IPS-18c (cell line): ENCODE measurements around the gene ATOH8.

Experiments used
- H3K4me3 ChIP-seq: 2 replicates; pipeline ENCODE4 v1.7.0; 2013; ENCODE audit warnings: low read depth, mild to moderate bottlenecking, low read length, moderate library complexity; ENCODE audit not compliant: insufficient read depth
- H3K9me3 ChIP-seq: one replicate; pipeline ENCODE4 v1.6.1; 2013; ENCODE audit warnings: mild to moderate bottlenecking, low read length, moderate library complexity; ENCODE audit not compliant: control insufficient read depth, insufficient read depth

ATOH8 gene

DNA sequence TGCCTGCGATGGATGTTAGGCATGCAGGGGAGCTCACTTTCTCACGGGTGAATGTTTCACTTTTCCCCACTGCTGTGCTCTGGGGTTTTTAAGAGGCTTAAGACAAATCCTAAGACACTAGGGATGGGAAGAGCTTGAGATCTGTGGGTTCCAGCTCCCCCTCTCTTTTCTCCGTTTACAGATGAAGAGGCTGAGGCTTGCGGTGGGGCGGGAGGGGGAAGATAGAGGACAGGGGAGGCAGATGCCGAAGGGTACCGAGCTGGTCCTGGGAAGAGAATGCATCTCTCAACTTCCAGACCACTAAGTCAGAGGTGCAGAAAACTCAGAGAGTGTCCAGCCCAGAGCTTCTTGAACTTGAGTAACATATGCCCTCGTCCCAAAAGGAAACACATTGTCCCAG is 8.2 kb upstream of the ATOH8 start:
- Histone ChIP-seq H3K9me3 (no peaks in the 10 kb centered on the region), H3K4me3 (no peak overlapping the region)

DNA sequence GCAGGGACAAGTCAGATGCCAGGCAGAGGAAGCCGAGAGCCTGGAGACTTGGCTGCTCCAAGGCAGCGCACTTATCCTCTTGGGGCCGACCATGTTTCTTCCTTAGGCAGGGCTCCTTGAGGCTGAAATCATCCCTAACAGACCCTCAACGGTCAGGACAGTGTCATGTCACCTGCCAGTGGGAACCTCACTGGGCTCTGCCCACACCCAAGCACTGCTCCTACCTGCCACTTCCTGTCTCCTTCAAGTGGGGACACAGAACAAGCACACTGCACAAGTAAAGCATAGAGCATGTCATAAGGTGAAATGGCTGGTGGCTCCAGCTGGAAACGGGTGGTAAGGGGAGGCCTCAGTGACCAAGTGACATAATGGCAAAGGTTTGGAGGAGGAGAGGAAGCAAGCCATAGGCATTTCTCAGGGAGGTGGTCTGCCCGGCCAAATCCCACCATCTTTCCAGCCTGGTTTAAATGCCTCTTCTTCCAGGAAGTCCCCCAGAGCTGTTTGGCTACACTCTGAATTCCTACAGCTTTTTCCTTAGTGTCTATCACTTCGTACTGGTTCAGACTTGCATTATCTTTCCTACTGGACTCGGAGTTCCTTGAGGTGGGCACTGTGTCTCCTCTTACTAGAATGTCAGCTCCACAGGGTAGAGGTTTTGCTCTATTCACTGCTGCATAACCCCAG is 7.3 kb upstream of the ATOH8 start:
- Histone ChIP-seq H3K4me3 (no peak overlapping the region), H3K9me3 (no peaks in the 10 kb centered on the region)

DNA sequence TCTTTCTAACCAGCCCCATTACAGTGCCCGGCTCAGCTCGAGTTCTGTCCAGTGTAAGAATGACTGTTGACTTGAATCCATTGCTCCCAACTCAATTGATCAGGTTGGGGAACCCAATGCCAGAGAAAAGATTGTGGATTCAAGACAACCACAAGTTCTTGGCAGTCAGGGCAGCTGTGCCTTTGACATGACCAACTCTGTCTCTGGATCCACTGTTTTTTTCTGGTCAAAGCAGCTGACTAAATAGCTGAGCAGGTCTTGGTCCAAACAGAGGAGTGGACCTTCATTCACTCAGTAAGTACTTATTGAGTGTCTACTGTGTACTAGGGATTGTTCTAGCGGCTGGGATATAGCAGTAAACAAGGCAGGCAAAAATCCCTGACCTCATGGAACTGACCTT is 6.3 kb upstream of the ATOH8 start:
- Histone ChIP-seq H3K9me3 (no peaks in the 10 kb centered on the region), H3K4me3 (no peak overlapping the region)

DNA sequence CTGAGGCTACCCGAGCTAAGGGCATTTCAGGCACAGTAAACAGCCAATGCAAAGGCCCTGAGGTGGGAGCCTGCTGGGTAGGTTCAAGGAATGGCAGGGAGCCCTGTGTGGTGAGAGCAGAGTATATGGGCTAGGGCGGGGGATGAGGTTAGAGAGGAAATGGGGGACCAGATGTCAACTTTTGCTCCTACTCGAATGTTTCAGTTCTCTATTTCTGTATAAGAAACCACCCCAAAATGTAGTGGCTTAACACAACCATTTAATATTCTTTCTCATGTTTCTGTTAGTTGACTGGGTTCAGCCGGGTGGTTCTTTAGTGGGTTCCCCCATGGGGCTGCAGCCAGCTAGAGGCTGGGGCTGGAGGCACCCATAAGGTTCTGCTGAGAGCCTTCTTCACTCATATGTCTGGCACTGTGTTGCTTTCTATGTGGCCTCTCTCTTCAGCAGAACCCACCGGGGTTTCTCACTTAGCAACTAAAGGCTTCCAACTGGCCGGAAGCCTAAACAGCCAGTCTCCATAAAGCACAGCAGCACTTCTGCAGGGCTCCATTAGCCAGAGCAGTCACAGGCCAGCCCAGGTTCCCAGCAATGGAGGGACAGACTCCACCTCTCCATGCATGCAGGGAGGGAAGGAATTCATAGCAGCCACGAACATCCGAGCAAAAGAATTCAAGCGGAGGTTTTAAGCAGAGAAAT is 5.6 kb upstream of the ATOH8 start:
- Histone ChIP-seq H3K9me3 (no peaks in the 10 kb centered on the region), H3K4me3 (no peak overlapping the region)

DNA sequence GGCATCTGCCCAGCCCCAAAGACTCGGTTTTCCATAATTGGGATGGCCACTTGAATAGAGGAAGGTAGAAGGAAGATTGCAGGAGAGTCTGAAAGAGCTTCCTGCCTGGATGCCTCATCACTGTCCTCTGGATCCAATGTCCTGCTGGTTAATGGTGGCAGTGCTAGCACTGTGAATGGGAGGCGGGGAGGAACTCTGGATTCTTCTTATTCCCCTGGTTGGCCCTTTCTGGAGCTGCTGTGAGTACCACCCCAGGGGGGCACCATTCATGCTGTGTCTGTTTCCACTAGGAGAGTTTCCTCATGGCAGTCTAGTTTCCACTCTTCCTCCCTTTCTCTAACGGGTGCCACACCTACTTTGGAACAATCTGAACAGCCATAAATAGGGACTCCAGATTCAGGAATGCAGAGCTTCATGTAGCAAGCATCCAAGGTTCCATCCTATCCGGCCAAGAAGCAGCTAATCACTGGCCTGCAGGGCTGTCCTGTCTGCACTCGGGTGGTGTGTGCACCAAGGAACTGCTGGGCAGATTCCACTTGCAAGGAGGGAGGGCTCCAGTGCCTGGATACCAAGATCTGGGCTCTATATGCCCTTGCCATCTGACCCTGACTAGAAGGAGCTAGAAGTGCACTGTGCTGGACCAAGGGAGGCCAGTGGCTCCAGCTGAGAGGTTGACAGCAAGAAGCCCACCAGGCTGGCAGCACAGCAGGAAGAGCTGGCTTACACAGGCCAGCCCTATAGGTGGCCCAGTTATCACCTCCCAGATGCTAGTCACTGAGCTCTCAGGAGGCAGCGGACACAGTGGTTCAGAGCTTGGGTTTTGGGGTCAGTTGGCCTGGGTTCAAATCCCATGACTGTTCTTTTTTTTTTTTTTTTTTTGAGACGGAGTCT is 4.6 kb upstream of the ATOH8 start:
- H3K9me3 ChIP-seq, result no peaks in the 10 kb centered on the region
- no peak overlapping the region for H3K4me3 ChIP-seq

DNA sequence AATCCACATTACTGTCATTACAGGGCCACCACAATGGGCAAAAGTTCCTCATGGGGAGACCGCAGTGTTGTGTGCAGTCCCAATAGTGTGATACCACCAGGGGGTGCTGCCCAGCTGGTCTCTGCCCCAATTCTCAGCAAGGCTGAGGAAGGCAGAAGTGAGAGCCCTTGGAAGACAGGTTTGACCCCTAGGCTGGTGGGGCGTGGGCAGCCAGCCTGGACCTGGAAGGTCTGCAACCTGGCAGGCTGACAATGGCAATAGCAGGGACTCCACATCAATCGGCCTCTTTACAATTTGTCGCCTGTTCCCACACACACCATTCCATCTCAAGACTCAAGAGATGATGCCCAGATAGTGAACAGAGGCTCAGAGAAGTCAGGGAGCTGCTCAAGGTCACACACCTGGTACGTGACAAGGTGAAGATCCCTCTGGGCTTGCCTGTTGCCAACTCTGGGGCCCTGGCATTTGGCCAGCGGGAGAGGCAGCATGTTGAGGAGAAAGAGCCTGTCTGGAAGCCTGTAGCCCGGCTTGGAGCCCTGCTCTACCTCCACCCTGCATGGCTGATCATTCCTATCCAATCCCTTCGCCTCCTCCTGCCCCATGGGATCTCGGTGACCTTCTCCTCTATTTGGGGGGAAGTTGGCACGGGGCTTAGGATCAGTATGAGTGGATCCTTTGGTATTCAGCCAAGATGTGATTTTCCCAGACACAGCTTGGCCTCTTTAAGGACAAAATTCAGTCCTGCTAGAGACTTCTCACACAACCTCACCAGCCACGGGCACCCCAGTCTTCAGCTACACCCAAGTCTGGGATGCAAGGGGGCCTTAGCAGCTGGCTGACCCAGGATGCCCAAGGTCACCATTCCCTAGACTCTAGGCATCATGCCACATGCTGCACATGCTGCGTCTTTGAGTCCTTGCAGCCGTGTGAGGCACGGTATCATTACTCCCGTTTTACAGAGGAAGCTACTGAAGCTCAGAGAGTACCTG is 2.9 kb upstream of the ATOH8 start:
- no peak overlapping the region for H3K4me3 ChIP-seq
- peaks cover 2% of the 10 kb centered on the region for H3K9me3 ChIP-seq

DNA sequence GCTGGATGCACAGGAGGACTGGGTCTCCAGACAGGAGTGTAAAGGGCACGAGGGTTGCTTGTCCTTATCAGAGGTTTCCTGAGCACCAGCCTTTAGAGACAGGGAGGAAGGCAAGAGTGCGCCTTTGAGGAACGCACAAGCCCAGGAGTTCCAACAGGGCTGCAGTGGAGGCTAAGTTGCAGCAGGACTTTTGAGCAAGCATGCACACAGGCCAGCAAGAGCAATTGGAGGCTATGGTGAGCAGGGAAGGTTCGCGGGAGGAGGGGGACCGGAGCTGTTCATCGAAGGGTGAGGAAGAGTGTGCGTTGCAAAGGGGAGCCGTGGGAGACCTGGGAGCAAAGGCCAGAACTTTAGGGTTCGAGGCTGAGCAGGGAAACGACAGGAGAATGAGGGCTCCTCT is 2.2 kb upstream of the ATOH8 start:
- H3K9me3 ChIP-seq, result peaks cover 2% of the 10 kb centered on the region
- H3K4me3 ChIP-seq, result no peak overlapping the region

DNA sequence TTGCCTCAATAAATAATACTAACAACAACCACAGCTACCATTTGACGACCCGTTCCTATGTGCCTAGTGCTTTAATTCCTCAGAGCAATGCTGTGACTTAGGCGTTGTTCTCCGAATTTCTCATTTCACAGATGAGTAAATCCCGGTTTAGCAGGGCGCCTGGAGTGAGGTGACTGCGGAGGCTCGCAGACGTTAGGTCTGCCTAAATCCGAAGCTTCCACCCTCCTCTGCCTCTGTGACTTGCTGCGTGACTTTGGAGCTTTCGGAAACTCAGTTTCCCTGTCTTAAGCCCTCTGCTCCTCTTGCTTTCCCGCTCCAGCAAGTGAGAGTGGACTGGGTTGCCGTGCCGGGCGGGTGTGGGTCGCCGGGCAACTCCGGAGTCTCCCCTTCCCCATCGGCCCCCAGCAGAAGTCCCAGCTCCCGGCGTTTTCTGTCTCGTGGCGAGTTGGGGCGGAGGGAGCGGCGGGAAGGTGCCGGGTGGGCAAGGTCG is 711 bp upstream of the ATOH8 start:
- Histone ChIP-seq H3K9me3 (peaks cover 2% of the 10 kb centered on the region), H3K4me3 (peak overlapping the region; percentile 71)

DNA sequence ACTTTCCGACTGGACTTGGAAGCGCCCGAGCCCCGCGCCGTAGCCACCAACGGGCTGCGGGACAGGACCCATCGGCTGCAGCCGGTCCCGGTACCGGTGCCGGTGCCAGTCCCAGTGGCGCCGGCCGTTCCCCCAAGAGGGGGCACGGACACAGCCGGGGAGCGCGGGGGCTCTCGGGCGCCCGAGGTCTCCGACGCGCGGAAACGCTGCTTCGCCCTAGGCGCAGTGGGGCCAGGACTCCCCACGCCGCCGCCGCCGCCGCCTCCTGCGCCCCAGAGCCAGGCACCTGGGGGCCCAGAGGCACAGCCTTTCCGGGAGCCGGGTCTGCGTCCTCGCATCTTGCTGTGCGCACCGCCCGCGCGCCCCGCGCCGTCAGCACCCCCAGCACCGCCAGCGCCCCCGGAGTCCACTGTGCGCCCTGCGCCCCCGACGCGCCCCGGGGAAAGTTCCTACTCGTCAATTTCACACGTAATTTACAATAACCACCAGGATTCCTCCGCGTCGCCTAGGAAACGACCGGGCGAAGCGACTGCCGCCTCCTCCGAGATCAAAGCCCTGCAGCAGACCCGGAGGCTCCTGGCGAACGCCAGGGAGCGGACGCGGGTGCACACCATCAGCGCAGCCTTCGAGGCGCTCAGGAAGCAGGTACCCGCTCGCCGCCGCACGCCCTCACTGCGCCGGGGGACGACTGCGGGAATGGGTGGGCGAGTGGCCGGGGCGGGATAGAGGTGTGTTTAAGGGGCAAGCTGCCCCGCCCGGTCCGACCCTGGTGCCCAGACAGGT is 713 bp downstream of the ATOH8 start:
- Histone ChIP-seq H3K9me3 (peaks cover 2% of the 10 kb centered on the region), H3K4me3 (peak overlapping the region; percentile 71)

DNA sequence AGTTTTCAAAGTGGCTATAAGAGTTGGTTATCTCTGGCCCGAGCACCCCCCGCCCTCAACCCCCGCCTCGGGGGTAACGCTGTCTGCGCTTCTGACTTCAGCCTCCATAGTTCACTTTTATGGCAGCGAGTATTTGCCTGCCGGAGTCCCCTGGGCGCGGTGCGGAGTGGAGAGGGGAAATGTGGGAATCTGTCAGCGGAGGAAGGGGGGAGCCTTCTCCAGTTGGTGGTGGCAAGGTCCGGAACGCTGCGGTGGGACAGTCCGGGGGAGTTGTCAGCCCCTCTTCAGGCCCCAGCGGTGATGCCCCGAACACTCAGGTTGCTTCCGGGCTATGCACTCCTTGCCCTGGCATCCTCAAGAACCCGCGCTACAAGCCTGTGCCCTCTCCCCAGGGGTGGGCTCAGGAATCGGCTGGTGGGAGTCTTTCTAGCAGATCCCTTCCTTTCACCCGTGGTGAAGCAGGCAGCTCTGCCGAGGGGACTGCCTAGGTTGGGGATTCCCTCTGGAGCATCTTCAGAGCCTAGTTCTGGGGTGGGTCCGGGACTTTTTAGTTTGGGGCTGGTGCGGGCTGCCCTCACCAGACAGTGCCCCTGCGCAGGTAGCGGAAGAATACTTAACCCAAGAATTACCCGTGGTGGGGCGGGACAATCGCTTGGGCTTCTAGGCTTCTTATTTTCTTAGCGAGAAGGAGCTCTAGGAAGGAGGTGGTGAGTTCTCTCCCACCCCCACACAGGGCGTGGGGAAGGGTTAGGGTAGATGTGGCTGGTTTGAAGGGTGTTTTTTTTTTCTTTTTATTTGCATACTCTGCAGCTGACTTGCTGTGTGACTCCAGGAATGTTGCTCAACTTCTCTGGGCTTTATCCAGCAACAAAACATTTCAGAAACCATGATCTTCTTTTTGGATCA is 1.6 kb downstream of the ATOH8 start:
- H3K4me3 ChIP-seq, result peak overlapping the region; percentile 71
- H3K9me3 ChIP-seq, result peaks cover 2% of the 10 kb centered on the region

DNA sequence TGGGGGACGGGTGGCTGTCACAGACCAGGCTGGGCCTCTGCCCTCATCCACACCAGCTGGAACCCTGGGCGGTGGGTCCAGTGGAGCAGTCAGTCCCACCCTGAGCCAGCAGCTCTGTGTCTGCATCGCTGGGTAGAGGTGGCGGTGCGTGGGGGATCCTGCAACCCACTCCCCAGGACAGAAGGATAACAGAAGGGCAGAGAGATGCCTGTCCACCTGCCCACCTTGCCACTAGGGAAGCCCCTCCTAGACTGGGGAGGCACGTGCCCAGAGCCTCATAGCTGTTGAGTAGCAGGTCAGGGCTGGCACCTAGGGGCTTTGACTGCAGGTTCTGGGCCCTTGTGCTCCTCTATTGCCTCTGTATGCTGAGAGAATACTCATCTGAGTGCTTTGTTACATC is 2.4 kb downstream of the ATOH8 start:
- peaks cover 2% of the 10 kb centered on the region for H3K9me3 ChIP-seq
- no peak overlapping the region for H3K4me3 ChIP-seq

DNA sequence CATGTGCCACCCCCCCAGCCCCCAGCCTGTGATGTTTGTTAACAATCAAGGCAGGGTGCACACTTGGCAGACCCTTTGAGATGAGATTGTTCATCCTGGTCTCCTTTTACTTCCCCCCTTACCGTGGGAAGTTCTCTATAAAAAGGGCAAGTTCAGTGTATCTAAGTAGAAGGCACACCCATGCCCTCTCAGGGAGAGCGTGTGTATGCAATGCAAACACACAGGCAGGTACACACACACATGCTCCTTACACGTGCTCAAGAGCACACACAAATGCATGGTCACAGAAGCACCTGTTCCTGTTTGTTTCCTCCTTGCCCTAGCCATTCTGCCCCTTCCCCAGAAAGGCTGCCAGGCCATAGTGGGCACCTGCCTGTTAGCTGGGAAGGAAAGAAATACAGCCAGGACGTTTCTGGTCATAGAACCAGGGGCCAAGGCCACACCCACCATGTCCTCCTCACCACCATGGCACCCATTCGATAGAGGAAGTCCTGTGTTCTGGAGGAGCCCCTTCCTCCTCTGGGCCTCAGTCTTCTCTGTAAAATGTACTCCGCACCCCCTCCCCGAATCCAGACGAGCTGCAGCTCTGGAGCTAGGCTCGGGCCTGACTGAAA is 3.1 kb downstream of the ATOH8 start:
- Histone ChIP-seq H3K9me3 (peaks cover 2% of the 10 kb centered on the region), H3K4me3 (no peak overlapping the region)

DNA sequence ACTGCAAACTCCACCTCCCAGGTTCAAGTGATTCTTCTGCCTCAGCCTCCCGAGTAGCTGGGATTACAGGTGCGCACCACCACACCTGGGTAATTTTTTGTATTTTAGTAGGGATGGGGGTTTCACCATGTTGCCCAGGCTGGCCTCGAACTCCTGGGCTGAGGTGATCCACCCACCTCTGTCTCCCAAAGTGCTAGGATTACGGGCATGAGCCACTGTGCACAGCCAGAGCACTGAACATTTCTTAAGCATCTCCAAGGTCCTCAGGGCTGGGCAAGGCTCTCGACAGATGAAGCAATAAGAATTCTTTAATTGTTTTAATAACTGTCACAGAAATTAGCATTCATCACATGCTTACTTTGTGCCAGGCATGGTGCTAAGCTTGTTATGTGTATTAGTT is 4.1 kb downstream of the ATOH8 start:
- no peak overlapping the region for H3K4me3 ChIP-seq
- peaks cover 2% of the 10 kb centered on the region for H3K9me3 ChIP-seq

DNA sequence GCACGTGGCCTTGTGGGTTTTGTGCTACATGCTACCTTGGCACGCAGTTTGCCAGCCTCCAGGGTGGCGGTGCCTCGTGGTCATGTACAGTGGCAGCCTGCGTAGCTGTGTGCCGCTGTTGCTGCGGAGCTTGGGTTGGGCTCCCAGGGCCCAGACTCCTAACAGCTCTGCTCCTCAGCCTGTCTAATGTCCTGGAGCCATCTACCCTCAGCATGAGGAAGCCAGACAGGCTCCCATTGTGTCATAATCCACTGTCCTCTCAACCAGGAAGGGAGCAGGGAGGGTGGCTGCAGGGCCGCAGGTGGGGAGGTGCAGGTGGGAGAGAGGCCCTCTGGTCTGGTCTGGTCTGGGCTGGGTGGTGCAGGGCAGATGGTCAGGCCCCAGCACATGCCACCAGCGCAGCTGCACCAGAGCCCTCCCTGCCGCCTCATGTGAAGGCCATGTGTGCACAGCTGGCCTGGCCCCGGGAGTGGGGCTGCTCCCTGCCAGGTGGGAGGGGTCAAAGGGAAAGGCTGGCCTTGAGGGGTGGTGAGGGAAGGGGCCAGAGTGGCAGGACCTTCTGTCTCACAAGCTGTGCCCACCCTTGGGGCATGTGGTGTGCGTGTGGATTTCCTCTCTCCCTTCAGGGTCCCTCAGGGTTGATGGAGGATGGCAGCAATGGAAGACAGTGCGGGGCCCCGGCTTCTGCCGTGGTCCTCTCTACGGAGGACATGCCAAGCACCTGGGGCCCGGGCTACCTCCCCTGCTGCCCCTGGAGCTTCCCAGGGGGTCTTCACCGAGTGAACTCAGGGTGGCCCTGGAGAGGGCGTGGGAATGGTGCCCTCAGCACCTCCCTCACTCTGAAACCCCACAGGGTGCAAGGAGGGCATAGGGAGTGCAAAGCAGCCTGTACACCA is 4.8 kb downstream of the ATOH8 start:
- no peak overlapping the region for H3K4me3 ChIP-seq
- H3K9me3 ChIP-seq, result peaks cover 2% of the 10 kb centered on the region
